HepG2 (cell line): ENCODE measurements around the gene SNX9. TPM values are rescaled to one million over a fixed set of nuclear protein-coding genes. Genes with fewer than 3 reads are reported as not detected.

Experiments used
- CENPX ChIP-seq: sonication (generic); formaldehyde crosslinking; IDR thresholded peaks from 2 replicates; pipeline ENCODE4 v1.9.0; 2021; ENCODE audit warnings: mild to moderate bottlenecking, missing genetic modification reagents, moderate library complexity
- IKZF1 ChIP-seq: fragments of 450-650 bp; IDR thresholded peaks from 2 replicates; pipeline ENCODE4 v1.7.1; 2016
- PHF21A ChIP-seq: sonication (generic); formaldehyde crosslinking; IDR thresholded peaks from 2 replicates; pipeline ENCODE4 v1.5.0; 2020; ENCODE audit warnings: mild to moderate bottlenecking, missing genetic modification reagents
- RFXANK ChIP-seq: IDR thresholded peaks from 2 replicates; pipeline ENCODE4 v1.6.1; 2016
- SMAD9 ChIP-seq: sonication (generic); formaldehyde crosslinking; IDR thresholded peaks from 2 replicates; pipeline ENCODE4 v1.5.1; 2020; ENCODE audit warnings: mild to moderate bottlenecking, missing genetic modification reagents
- SNAI1 ChIP-seq: sonication (generic); formaldehyde crosslinking; IDR thresholded peaks from 2 replicates; pipeline ENCODE4 v1.5.0; 2020; ENCODE audit warnings: mild to moderate bottlenecking, missing genetic modification reagents, borderline replicate concordance
- TBP ChIP-seq: sonication (generic); formaldehyde crosslinking; IDR thresholded peaks from 2 replicates; pipeline ENCODE4 v1.5.0; 2020; ENCODE audit warnings: missing genetic modification reagents
- ZNF550 ChIP-seq: sonication (generic); formaldehyde crosslinking; IDR thresholded peaks from 2 replicates; pipeline ENCODE4 v1.4.0; 2020; ENCODE audit warnings: mild to moderate bottlenecking, missing genetic modification reagents, borderline replicate concordance
- ZNF609 ChIP-seq: sonication (generic); formaldehyde crosslinking; IDR thresholded peaks from 2 replicates; pipeline ENCODE4 v1.4.0; 2020; ENCODE audit warnings: mild to moderate bottlenecking, missing genetic modification reagents, borderline replicate concordance
- ZNF670 ChIP-seq: sonication (generic); formaldehyde crosslinking; IDR thresholded peaks from 2 replicates; pipeline ENCODE4 v1.8.0; 2022; ENCODE audit warnings: mild to moderate bottlenecking, missing genetic modification reagents, borderline replicate concordance
- polyA plus RNA-seq, 8 experiments: library from polyadenylated mRNA; depleted of rRNA in 3 of 8; stranded (reverse) in 7 of 8; unstranded in 1 of 8; fragments of >200 nt; fragmentation: Illumina TruSeq in 4 of 8; extraction: Trizol in 4 of 8; gene quantifications; 2 replicates each; pipeline versions ENCODE4 v1.2.1 to v1.2.3, GENCODE V29; 2011 to 2016; ENCODE audit warnings: low read depth in 4 of 8, missing spikeins in 1 of 8, mixed read lengths in 1 of 8; ENCODE audit not compliant: insufficient read depth in 1 of 8
- total RNA-seq, 5 experiments: library from RNA; depleted of rRNA; stranded (reverse); fragments of >200 nt; fragmentation: Illumina TruSeq; extraction: Trizol; gene quantifications; 2 replicates each; pipeline ENCODE4 v1.2.3, GENCODE V29; 2016; ENCODE audit warnings: low read depth in 1 of 5
- TF ChIP-seq, protein P1 (sequence below): sonication (generic); formaldehyde crosslinking; IDR thresholded peaks from 2 replicates; pipeline ENCODE4 v1.5.0; 2020; ENCODE audit warnings: mild to moderate bottlenecking, missing genetic modification reagents, borderline replicate concordance
- TF ChIP-seq, protein P2 (sequence below): IDR thresholded peaks from 2 replicates; pipeline ENCODE4 v1.6.1; 2016; ENCODE audit warnings: mild to moderate bottlenecking

Gene SNX9
- total and polyA plus RNA-seq, 2 of the 13 experiments (the other 11 are each of a cell fraction or from before 2014, with no cell fraction given), result 21.9 to 36.0 TPM

- TF ChIP-seq, protein P1, sequence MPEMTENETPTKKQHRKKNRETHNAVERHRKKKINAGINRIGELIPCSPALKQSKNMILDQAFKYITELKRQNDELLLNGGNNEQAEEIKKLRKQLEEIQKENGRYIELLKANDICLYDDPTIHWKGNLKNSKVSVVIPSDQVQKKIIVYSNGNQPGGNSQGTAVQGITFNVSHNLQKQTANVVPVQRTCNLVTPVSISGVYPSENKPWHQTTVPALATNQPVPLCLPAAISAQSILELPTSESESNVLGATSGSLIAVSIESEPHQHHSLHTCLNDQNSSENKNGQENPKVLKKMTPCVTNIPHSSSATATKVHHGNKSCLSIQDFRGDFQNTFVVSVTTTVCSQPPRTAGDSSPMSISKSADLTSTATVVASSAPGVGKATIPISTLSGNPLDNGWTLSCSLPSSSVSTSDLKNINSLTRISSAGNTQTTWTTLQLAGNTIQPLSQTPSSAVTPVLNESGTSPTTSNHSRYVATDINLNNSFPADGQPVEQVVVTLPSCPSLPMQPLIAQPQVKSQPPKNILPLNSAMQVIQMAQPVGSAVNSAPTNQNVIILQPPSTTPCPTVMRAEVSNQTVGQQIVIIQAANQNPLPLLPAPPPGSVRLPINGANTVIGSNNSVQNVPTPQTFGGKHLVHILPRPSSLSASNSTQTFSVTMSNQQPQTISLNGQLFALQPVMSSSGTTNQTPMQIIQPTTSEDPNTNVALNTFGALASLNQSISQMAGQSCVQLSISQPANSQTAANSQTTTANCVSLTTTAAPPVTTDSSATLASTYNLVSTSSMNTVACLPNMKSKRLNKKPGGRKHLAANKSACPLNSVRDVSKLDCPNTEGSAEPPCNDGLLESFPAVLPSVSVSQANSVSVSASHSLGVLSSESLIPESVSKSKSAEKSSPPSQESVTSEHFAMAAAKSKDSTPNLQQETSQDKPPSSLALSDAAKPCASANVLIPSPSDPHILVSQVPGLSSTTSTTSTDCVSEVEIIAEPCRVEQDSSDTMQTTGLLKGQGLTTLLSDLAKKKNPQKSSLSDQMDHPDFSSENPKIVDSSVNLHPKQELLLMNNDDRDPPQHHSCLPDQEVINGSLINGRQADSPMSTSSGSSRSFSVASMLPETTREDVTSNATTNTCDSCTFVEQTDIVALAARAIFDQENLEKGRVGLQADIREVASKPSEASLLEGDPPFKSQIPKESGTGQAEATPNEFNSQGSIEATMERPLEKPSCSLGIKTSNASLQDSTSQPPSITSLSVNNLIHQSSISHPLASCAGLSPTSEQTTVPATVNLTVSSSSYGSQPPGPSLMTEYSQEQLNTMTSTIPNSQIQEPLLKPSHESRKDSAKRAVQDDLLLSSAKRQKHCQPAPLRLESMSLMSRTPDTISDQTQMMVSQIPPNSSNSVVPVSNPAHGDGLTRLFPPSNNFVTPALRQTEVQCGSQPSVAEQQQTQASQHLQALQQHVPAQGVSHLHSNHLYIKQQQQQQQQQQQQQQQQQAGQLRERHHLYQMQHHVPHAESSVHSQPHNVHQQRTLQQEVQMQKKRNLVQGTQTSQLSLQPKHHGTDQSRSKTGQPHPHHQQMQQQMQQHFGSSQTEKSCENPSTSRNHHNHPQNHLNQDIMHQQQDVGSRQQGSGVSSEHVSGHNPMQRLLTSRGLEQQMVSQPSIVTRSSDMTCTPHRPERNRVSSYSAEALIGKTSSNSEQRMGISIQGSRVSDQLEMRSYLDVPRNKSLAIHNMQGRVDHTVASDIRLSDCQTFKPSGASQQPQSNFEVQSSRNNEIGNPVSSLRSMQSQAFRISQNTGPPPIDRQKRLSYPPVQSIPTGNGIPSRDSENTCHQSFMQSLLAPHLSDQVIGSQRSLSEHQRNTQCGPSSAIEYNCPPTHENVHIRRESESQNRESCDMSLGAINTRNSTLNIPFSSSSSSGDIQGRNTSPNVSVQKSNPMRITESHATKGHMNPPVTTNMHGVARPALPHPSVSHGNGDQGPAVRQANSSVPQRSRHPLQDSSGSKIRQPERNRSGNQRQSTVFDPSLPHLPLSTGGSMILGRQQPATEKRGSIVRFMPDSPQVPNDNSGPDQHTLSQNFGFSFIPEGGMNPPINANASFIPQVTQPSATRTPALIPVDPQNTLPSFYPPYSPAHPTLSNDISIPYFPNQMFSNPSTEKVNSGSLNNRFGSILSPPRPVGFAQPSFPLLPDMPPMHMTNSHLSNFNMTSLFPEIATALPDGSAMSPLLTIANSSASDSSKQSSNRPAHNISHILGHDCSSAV, result no peak
- TF ChIP-seq SNAI1 (CRISPR knock-in tag), result no peak
- TF ChIP-seq TBP (CRISPR knock-in tag), result no peak
- TF ChIP-seq IKZF1, result no peak
- TF ChIP-seq ZNF550 (CRISPR knock-in tag), result peak; percentile 58
- no peak for TF ChIP-seq RFXANK (CRISPR knock-in tag)
- TF ChIP-seq, protein P2, sequence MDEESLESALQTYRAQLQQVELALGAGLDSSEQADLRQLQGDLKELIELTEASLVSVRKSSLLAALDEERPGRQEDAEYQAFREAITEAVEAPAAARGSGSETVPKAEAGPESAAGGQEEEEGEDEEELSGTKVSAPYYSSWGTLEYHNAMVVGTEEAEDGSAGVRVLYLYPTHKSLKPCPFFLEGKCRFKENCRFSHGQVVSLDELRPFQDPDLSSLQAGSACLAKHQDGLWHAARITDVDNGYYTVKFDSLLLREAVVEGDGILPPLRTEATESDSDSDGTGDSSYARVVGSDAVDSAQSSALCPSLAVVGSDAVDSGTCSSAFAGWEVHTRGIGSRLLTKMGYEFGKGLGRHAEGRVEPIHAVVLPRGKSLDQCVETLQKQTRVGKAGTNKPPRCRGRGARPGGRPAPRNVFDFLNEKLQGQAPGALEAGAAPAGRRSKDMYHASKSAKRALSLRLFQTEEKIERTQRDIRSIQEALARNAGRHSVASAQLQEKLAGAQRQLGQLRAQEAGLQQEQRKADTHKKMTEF, result no peak
- 0 out of 2 replicates have a peak, but pooled peaks have one; percentile 30 for TF ChIP-seq PHF21A (CRISPR knock-in tag)
- TF ChIP-seq ZNF609 (CRISPR knock-in tag), result 0 out of 2 replicates have a peak, but pooled peaks have one; percentile 26
- no peak for TF ChIP-seq SMAD9 (CRISPR knock-in tag)
- TF ChIP-seq CENPX (CRISPR knock-in tag), result no peak
- TF ChIP-seq ZNF670, result 0 out of 2 replicates have a peak, but pooled peaks have one; percentile 38
These were observed 153.5 kb downstream of the SNX9 start (continued) for GRCh38 chr6:157976345-157977175.
